Transverse colon (tissue), 4 donors: Measurements from ENCODE around the gene CD59. TPM values are rescaled to one million over a fixed set of nuclear protein-coding genes. Genes with fewer than 3 reads are reported as not detected.

Experiments
- DNase-seq: peaks from one replicate; pipeline ENCODE4 v3.0.0-alpha.2; 2019
- H3K27ac ChIP-seq, 4 donors: fragments of 200-600 bp; sonication (generic); 2 replicates each; pipeline ENCODE4 v1.5.1; 2016 to 2018; ENCODE audit warnings: inconsistent platforms in 4 of 4
- H3K27me3 ChIP-seq: fragments of 200-600 bp; sonication (generic); 2 replicates; pipeline ENCODE4 v1.5.1; 2017; ENCODE audit warnings: inconsistent platforms
- H3K36me3 ChIP-seq, 4 donors: fragments of 200-600 bp; sonication (generic); 2 replicates each; pipeline ENCODE4 v1.5.1; 2017 to 2019; ENCODE audit warnings: inconsistent platforms in 4 of 4
- H3K4me1 ChIP-seq, 4 donors: fragments of 200-600 bp; sonication (generic); 2 replicates each; pipeline ENCODE4 v1.5.1; 2017 to 2020; ENCODE audit warnings: inconsistent platforms in 4 of 4
- H3K4me3 ChIP-seq, 4 donors: fragments of 200-600 bp; sonication (generic); 1 replicate in 1 of 4; 2 replicates in 3 of 4; pipeline versions ENCODE4 v1.5.1 to v1.6.1; 2017 to 2019; ENCODE audit warnings: inconsistent platforms in 4 of 4
- H3K9me3 ChIP-seq, 2 donors: fragments of 200-600 bp; sonication (generic); 2 replicates each; pipeline ENCODE4 v1.5.1; 2017 to 2019; ENCODE audit warnings: inconsistent platforms in 2 of 2
- EP300 ChIP-seq: sonication (generic); formaldehyde crosslinking; IDR thresholded peaks from one replicate; pipeline ENCODE4 v1.6.1; 2017; ENCODE audit warnings: antibody characterized with exemption, low read depth
- POLR2A ChIP-seq: fragments of 450-650 bp; IDR thresholded peaks from one replicate; pipeline ENCODE4 v1.6.1; 2016; ENCODE audit warnings: antibody characterized with exemption, mild to moderate bottlenecking, moderate library complexity
- POLR2AphosphoS5 ChIP-seq, 3 donors: sonication (generic); formaldehyde crosslinking; IDR thresholded peaks; one replicate each; pipeline ENCODE4 v1.6.1; 2016; ENCODE audit warnings: antibody characterized with exemption in 3 of 3
- WGBS, 2 donors: methylation state at CpG; one replicate each; pipeline ENCODE4 v1.1.5; 2018; ENCODE audit warnings: low coverage in 1 of 2; 5-methylcytosine and 5-hydroxymethylcytosine counted together
- in situ Hi-C, 4 donors: fragments of 200-750 bp; cut with MboI; loops; one replicate each; pipeline versions ENCODE4 v1.15.0 to v1.15.1; 2017; ENCODE audit warnings: low sequenced_read_pairs in 3 of 4, low pct_ligation_motif_present in 1 of 4, low pct_unique_long_range_greater_than_20kb in 1 of 4
- intact Hi-C: fragments of 100-400 bp; cut with DNase I; formaldehyde crosslinking; loops from one replicate; pipeline ENCODE4 v1.15.1; 2023; ENCODE audit warnings: low total_unique reads
- total RNA-seq, 4 donors: library from RNA; depleted of rRNA; stranded (reverse); fragments of >200 nt; gene quantifications; one replicate each; pipeline ENCODE4 v1.1.0, GENCODE V29; 2016
- TF ChIP-seq, protein P1 (sequence below), 5 experiments: fragments of 200-600 bp in 3 of 5; fragments of 450-650 bp in 2 of 5; sonication (generic) in 3 of 5; IDR thresholded peaks; 1 replicate in 2 of 5; 2 replicates in 3 of 5; pipeline ENCODE4 v1.5.1; 2016 to 2017; ENCODE audit warnings: antibody characterized with exemption in 5 of 5, inconsistent platforms in 3 of 5, mild to moderate bottlenecking in 2 of 5, moderate library complexity in 1 of 5

CD59 gene
- total RNA-seq, 4 donors from 2014 or later: 64.7 to 213 (median 170) TPM

DNA sequence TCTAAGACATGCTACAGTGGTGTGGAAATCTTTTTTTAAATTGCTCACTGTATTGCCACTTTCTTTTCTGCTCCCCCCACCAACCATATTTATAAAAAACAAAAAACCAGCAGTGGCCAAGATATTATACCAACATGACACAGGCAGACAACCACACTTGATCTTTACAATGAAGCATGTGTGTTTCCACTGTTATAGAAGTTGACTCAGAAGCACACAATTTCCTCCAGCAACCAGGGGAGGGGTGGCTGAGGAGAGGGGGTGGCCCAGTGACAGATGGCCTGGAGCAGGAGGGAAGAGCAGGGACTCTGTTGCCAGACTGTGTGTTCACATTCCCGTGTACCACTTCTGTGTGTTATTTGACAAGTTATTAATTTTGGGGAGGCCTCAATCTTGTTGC, 14.8 kb downstream of the CD59 start:
- no peak overlapping the region for H3K4me3 ChIP-seq
- intact Hi-C loops: no loop called here
- peaks cover 18 to 53% (median 23%) of the 10 kb centered on the region in 4 donors for H3K4me1 ChIP-seq
- no peaks in the 10 kb centered on the region for H3K9me3 ChIP-seq
- TF ChIP-seq POLR2A (no peak), EP300 (no peak)
- TF ChIP-seq, protein P1, sequence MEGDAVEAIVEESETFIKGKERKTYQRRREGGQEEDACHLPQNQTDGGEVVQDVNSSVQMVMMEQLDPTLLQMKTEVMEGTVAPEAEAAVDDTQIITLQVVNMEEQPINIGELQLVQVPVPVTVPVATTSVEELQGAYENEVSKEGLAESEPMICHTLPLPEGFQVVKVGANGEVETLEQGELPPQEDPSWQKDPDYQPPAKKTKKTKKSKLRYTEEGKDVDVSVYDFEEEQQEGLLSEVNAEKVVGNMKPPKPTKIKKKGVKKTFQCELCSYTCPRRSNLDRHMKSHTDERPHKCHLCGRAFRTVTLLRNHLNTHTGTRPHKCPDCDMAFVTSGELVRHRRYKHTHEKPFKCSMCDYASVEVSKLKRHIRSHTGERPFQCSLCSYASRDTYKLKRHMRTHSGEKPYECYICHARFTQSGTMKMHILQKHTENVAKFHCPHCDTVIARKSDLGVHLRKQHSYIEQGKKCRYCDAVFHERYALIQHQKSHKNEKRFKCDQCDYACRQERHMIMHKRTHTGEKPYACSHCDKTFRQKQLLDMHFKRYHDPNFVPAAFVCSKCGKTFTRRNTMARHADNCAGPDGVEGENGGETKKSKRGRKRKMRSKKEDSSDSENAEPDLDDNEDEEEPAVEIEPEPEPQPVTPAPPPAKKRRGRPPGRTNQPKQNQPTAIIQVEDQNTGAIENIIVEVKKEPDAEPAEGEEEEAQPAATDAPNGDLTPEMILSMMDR (IDR thresholded peaks at IDR 0.05): no peak
- in situ Hi-C loops: no loop called here
- peak overlapping the region; percentile 52 to 74 (median 62) for H3K27ac ChIP-seq
- H3K27me3 ChIP-seq: no peaks in the 10 kb centered on the region
- 59% methylated on average over 1 of the region's 1 CpG; no CpG with 5 or more reads in 1 of the 2 donors for WGBS, 2 donors
- DNase-seq: no peak
- peaks cover 0 to 29% (median 13%) of the 10 kb centered on the region in 4 donors for H3K36me3 ChIP-seq

DNA sequence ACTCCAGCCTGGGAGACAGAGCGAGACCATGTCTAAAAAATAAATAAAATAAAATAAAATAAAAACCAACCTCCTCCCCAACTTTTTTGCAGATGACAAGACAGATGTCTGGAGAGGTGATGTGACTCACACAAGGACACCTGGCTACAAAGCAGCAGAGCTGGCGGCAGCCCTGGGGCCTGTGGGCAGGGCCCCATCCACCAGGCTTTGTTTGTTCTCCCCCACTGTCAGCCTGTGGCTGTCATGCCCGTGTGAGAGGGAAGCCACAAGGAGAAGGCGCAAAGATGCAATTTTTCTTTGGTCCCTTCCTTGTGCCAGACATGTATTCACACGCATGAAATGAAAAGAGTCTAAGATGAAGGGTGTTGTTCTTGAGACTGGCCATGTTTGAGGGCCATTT, 16.6 kb downstream of the CD59 start:
- DNase-seq: no peak
- H3K27me3 ChIP-seq: no peaks in the 10 kb centered on the region
- intact Hi-C loops: no loop called here
- no peak overlapping the region for H3K4me3 ChIP-seq
- peaks cover 18 to 59% (median 32%) of the 10 kb centered on the region in 4 donors for H3K4me1 ChIP-seq
- H3K27ac ChIP-seq: no peak overlapping the region
- WGBS, 2 donors: 81 to 100% methylated on average over 3 to 5 of the region's 5 CpGs
- TF ChIP-seq EP300 (no peak), POLR2AphosphoS5 (IDR thresholded peaks at IDR 0.05) (no peak), POLR2A (no peak)
- TF ChIP-seq, protein P1 (IDR thresholded peaks at IDR 0.05): no peak
- peaks cover 0 to 29% (median 13%) of the 10 kb centered on the region in 4 donors for H3K36me3 ChIP-seq
- no peaks in the 10 kb centered on the region for H3K9me3 ChIP-seq
- in situ Hi-C loops: no loop called here

DNA sequence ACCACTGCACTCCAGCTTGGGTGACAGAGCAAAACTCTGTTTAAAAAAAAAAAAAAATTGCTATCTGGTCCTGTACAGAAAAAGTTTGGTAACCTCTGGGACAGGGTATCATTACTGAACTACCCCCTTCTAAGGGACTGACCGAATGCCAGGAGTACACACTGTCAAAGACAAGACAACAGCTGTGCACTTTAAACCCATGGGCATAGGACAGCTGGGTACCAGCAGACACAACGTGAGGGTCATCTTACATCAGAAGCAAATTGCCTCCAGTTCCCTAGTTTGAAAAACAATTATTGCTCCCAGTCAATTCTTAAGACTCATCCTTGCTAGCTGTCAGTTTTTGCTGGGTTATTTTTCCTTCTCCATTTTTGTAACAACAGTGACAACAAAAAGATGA, 17.8 kb downstream of the CD59 start:
- Histone ChIP-seq H3K36me3 (peaks cover 0 to 29% (median 13%) of the 10 kb centered on the region in 4 donors), H3K27ac (no peak overlapping the region), H3K9me3 (no peaks in the 10 kb centered on the region), H3K27me3 (no peaks in the 10 kb centered on the region), H3K4me3 (no peak overlapping the region), H3K4me1 (peaks cover 11 to 51% (median 31%) of the 10 kb centered on the region in 4 donors)
- DNase-seq: no peak
- TF ChIP-seq POLR2A (no peak), POLR2AphosphoS5 (IDR thresholded peaks at IDR 0.05) (no peak), EP300 (no peak)
- TF ChIP-seq, protein P1 (IDR thresholded peaks at IDR 0.05): no peak
- intact Hi-C loops (no loop called here), in situ Hi-C loops (no loop called here)
- 76% methylated on average over 2 of the region's 2 CpGs; no CpG with 5 or more reads in 1 of the 2 donors for WGBS, 2 donors

GRCh38 chr11:33716243-33716642, 20.0 kb downstream of the CD59 start:
- Histone ChIP-seq H3K4me1 (peaks cover 0 to 34% (median 22%) of the 10 kb centered on the region in 4 donors), H3K27ac (peak overlapping the region; percentile 4 to 26 (median 18)), H3K36me3 (peaks cover 0 to 33% (median 14%) of the 10 kb centered on the region in 4 donors), H3K9me3 (no peaks in the 10 kb centered on the region), H3K27me3 (no peaks in the 10 kb centered on the region), H3K4me3 (no peak overlapping the region)
- WGBS, 2 donors: 56% methylated on average over 2 of the region's 2 CpGs; no CpG with 5 or more reads in 1 of the 2 donors
- no peak for DNase-seq
- intact Hi-C loops: no loop called here
- TF ChIP-seq POLR2A: no peak
- TF ChIP-seq, protein P1 (IDR thresholded peaks at IDR 0.05): peak in 1 of 5 experiments; percentile 24
- in situ Hi-C loops: no loop called here
